IPS DF 4.7 (cell line): Measurements from ENCODE around the gene OR1A2.
"Not testable (repeated sequence)": the region's sequence is repeated elsewhere in the genome, so short reads cannot be mapped to it uniquely, and the experiment has no call there.

ENCODE experiments used
- DNase-seq: peaks from one replicate; pipeline ENCODE4 v3.0.0-alpha.2; 2013; ENCODE audit warnings: low spot score; ENCODE audit errors: extremely low read depth

OR1A2 gene

GRCh38 chr17:3197219-3197618, at the start of gene OR1A2:
Gene OR1A2, plus strand, starts transcription at chr17:3197519. Its CDS starts 0 bp downstream, at chr17:3197519.
- no peak for DNase-seq

GRCh38 chr17:3157218-3157617, 40.1 kb upstream of the OR1A2 start:
- DNase-seq, result no peak

GRCh38 chr17:3167574-3167973, 29.7 kb upstream of the OR1A2 start:
- no peak for DNase-seq

- DNase-seq, result no peak
Observed at GRCh38 chr17:3189961-3190360, 7.4 kb upstream of the OR1A2 start.

GRCh38 chr17:3207367-3207766, 10.0 kb downstream of the OR1A2 start, which contains the start of gene OR1A1:
Gene OR1A1, plus strand, starts transcription at chr17:3207667. Its CDS starts 7,954 bp downstream, at chr17:3215621.
- no peak for DNase-seq

- no peak for DNase-seq
Observed at GRCh38 chr17:3208484-3208883, 11.2 kb downstream of the OR1A2 start.

- no peak for DNase-seq
Observed at GRCh38 chr17:3213001-3213400, 15.7 kb downstream of the OR1A2 start.

GRCh38 chr17:3213587-3213986, 16.3 kb downstream of the OR1A2 start:
- DNase-seq, result peak; percentile 7

GRCh38 chr17:3219978-3220377, 22.7 kb downstream of the OR1A2 start:
- not testable (repeated sequence) for DNase-seq

- DNase-seq, result no peak
Observed at GRCh38 chr17:3221850-3222249, 24.5 kb downstream of the OR1A2 start.

GRCh38 chr17:3222505-3222904, 25.2 kb downstream of the OR1A2 start:
- no peak for DNase-seq

GRCh38 chr17:3224721-3225352, 27.5 kb downstream of the OR1A2 start:
- DNase-seq, result not testable (repeated sequence)

GRCh38 chr17:3232300-3232699, 35.0 kb downstream of the OR1A2 start:
- not testable (repeated sequence) for DNase-seq

GRCh38 chr17:3238685-3239084, 41.4 kb downstream of the OR1A2 start:
- DNase-seq, result not testable (repeated sequence)

GRCh38 chr17:3241044-3241443, 43.7 kb downstream of the OR1A2 start:
- DNase-seq, result not testable (repeated sequence)

GRCh38 chr17:3244841-3245240, 47.5 kb downstream of the OR1A2 start:
- not testable (repeated sequence) for DNase-seq
